NCI-H446 treated with DMSO at 0.1 percent for 48 hours (cell line): ENCODE measurements around the gene GADL1.

Experiments used
- DNase-seq: peaks from one replicate; lab custom pipeline; 2025; lab: John Stamatoyannopoulos, UW

The GADL1 gene, protein sequence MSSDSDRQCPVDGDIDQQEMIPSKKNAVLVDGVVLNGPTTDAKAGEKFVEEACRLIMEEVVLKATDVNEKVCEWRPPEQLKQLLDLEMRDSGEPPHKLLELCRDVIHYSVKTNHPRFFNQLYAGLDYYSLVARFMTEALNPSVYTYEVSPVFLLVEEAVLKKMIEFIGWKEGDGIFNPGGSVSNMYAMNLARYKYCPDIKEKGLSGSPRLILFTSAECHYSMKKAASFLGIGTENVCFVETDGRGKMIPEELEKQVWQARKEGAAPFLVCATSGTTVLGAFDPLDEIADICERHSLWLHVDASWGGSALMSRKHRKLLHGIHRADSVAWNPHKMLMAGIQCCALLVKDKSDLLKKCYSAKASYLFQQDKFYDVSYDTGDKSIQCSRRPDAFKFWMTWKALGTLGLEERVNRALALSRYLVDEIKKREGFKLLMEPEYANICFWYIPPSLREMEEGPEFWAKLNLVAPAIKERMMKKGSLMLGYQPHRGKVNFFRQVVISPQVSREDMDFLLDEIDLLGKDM

DNA sequence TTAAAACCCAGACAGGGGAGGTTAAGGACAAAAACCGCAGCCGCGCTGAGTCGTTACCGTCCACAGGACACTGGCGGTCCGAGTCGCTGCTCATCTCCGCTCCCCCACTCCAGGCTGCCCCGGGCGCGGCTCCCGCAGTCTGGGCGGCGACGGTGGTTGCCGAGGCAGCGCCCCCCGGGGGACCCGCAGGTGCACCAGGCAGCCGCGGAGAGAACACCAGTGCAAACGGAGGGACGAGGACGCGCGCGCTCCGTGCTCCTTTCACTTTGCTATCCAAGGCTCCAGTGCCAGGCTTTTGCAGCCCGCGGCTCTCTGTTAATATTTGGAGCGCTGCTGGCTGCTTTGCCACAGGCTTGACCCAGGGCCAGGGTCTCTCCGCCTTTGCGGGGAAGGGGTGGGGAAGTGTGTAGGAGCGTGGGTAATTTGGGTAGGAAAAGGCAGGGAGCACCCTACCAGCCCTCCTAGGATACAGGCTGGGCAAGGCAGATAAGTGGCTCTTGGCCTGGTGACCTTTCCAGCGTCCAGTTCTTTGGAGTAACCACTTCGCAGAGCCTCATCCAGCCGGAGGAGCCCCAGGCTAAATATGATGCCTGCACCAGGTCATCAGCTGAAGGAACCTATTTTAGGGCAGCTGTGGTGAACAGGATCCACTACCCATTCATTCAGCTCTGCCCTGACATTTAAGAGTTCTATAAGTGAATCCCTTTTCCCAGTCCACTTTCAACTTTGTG lies at the start of gene GADL1:
GADL1 (minus strand) TSS at position 141 of the 731 bp plus-strand sequence; CDS start at position 94, 47 bp downstream.
- no peak for DNase-seq

DNA sequence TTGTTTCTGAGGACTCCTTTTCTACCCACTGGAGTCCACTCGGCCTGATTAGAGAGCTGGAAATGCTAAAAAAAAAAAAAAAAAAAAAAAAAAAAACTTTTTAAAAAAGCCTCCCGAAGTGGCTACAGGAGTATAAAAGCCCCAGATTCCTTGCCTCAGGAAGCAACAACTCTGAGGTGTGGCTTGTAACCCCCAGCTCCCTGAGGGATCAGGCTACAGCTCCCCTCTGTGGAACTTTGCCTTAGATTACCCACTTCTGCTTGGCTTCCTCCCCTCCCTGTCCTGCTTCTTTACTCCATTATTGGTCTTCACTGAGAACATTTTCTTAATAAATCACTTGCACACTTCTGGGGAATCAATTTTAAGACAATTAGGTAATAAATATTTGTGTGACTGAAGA lies 49.7 kb upstream of the GADL1 start:
- no peak for DNase-seq

DNA sequence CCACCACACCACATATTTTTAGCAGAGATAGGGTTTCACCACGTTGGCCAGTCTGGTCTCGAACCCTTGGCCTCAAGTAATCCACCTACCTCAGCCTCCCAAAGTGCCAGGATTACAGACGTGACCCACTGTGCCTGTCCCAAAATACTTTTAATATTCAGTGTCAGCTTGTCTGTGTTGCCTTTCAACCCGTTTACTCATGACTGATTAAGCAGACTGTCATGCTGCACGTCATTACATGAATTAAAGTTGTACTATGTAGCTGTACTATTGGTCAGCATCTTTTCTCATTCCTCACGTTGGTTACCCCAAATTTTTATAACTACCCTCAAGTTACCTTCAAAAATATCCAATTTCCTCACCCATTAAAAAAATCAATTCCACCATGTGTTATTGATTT lies 48.7 kb upstream of the GADL1 start:
- DNase-seq, result no peak

DNA sequence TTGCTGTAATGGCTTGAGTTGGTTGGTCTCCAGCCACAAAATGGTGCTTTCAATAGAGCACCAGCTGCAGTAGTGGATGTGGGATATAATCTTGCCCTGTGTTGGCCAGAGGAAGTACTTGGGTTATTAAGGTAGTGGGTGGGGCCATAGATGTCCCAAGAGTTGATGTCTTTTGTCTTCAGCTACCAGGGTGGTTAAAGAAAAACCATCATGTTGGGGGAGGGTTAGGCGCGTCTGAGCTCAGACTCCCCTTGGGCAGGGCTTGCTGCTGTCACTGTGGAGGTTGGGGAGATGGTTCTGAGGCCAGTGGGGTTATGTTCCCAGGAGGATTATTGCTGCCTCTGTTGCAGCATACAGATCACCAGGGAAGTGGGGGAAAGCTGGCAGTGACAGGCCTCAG lies 46.9 kb upstream of the GADL1 start:
- no peak for DNase-seq

DNA sequence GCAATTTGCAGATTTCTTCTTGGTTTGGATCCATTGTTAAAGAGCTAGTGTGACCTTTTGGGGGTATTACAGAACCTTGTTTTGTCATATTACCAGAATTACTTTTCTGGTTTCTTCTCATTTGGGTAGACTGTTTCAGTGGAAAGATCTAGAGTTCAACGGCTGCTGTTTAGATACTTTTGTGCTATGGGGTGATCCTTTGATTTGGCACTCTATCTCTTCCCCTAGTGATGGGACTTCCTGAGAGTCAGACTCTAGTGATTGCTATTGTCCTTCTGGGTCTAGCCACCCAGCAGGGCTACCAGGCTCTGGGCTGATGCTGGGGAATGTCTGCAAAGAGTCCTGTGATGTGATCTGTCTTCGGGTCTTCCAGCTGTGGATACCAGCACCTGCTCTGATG lies 46.3 kb upstream of the GADL1 start:
- DNase-seq, result no peak

DNA sequence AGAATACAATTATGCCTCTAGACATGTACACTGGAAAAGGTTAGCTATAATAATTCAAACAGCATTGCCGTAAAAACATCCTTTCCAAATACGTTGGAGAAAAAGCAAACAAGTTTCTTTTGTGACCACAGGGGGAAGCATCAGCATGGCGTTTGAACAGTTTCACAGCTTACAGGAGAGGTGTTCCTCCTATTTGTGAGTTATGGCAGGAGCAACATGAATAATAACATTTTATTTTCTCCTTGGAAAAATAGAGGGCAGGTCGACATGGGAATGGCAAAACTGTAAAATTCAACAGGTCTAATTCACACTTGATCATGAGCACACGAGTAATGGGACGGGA lies 39.7 kb upstream of the GADL1 start:
- DNase-seq, result no peak

DNA sequence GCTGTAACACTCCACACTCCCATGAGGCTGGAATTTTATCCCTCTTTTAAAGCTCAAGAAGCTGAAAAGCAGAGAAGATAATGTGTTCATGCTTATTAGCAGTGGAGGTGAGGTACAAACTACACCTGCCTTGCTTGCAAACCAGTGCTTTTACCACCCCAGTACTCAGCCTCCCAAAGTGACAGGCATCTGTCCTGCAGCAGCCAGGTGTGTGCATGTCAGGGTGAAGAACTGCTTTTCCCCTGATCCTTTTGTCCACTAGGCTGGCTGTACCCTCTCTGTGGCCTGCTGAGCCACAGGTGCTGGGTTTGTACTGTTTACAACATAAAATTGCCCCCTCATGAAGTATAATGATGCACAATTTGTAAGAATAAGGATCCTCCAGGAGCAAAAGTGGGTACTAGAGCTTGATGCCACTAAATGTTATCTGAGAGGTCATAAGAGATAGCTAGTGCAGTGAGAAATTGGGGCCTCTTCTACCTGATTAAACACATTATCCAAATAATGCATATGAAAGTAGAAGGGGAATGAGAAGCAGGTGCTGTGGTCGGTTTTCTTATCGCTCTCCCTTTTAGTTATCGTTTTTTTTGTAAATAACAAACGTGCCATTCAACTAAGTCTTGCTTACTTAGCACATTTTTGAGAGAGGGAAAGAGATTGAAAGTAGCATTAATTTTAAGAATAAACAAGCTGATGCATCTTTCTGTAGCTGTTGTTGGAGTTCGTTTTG lies 39.2 kb upstream of the GADL1 start:
- DNase-seq, result no peak

DNA sequence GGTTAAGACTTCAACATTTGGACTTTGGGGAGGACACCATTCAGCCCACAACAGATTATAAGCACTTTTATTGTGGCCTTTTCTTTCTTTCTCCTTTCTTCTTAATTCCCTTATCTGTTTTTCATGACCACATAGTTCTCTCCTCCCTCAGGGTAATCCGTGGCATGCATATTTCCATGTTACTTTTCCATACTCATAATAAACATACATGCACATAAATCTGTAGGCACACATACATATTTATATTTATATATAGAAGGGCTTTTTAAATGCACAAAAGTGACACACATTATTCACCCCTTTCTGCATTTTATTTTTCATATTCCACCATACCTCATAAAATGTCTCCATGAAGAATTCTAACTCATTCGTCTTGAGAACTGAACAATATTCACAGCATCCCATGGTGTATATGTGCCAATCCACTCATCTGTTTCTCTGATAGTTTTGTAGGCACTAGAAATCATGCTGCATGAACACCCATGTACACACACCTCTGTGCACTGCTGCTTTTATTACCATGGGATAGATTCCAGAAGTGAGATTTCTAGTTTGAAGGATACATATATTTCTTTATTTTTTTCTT lies 38.1 kb upstream of the GADL1 start:
- no peak for DNase-seq

DNA sequence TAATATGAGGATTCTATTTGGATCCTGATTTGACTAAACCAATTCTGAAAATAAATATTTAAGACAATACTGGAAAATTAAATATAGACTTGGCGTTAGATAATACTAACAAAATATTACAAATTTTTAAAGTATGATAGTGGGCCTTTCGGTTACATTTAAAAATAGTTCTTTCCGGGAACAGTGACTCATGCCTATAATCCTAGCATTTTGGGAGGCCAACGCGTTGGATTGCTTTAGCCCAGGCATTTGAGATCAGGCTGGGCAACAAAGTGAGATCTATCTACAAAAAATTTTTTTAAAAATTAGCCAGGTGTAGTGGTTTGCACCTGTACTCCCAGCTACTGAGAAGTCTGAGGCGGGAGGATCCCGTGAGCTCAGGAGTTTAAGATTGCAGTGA lies 30.3 kb upstream of the GADL1 start:
- no peak for DNase-seq

DNA sequence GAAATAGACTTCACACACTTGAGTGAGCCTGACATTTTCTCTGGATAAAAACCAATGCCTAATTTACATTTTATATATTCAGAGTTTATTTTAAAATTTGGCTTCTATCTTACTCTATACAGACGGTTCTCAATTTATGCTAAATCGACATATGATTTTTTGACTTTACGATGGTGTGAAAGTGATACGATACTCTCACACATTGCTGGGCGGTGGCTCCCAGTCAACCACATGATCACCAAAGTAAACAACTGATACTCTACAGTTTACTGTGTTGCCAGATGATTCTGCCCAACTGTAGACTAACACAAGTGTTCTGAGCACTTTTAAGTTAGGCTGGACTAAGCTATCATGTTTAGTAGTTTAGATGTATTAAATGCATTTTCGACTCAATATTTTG lies 25.1 kb upstream of the GADL1 start:
- DNase-seq, result no peak

DNA sequence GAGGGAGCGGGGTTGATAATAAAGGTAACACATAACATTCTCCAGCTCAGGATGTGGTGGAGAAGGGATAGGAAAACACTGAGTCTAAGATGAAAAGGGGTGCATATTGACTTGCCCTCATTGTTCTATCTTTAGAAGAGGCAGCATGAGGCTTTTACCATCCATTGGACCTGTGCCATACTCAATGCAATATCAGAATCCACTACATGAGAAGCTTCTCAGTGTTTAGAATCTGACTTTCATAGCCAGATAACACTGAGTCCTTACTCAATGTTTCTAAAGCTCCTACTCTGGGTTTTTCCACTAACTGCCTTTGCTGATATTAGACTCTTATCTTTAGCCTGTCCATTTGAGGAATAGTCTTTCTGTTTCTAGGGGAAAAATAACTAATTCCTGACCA lies 24.3 kb upstream of the GADL1 start:
- no peak for DNase-seq

DNA sequence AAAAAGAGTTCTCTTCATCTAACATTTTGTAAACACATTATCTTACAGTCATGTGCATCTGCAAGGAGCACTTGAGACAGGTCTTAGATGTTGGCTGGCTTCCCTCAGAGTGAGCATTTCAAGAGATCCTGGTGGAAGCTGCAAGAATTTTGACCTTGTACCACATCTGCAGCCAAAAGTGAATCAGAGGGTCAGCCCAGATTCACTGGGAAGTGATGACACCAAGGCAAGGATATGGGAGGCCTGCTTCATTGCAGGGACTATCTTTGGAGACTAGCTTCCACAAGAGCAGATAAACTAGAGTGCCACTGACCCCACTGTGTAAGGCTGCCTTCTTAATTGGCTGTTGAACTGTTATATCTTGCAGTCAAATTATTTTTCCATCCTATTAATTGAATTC lies 21.3 kb upstream of the GADL1 start:
- DNase-seq, result no peak

DNA sequence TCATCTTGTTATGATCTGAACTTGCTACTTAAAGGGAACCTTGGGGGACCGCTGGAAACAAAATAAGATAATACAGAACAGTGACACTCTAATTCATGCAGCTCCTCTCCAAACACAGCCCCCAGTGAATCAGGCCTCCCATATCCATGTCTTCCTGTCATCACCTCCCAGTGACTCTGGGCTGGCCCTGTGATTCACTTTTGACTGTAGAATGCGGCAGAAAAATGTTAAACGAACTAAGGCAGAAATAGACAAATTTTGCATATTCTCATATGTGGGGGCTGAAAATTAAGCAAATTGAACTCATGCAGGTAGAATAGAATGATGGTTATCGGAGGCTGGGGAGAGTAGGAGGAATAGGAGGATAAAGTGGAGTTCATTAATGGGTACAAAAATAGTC lies 20.2 kb upstream of the GADL1 start:
- no peak for DNase-seq

DNA sequence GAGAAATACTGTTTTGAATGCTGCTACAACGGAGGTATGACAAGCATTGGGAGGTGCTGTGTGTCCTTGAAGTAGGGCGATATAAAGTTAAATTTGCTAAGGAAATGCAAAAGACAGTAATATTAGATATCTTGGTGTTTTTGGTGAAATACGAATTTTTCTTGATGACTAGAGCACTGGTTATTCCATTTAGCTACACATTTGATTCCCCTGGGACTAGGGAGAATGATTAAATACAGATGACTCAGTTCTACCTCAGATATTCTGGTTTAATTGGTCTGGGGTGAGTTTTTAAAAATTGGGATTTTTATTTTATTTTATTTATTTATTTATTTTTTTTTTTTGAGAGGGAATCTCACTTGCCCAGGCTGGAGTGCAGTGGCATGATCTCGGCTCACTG lies 18.7 kb upstream of the GADL1 start:
- no peak for DNase-seq

DNA sequence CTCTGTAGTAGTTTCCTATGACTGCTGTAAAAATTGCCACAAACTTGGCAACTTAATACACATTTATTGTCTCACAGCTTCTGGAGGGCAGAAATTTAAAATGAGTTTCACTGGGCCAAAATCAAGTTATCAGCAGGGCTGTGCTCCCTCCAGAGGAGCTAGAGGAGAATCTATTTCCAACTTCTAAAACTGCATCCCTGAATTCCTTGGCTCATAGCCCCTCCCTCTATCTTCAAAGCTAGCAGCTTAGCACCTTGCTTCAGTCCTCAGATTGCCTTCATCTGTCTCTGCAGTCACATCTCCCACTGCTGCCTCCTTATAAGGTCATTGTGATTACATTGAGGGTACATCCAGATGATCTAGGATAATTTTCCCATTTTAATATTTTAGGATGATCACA lies 17.8 kb upstream of the GADL1 start:
- no peak for DNase-seq

DNA sequence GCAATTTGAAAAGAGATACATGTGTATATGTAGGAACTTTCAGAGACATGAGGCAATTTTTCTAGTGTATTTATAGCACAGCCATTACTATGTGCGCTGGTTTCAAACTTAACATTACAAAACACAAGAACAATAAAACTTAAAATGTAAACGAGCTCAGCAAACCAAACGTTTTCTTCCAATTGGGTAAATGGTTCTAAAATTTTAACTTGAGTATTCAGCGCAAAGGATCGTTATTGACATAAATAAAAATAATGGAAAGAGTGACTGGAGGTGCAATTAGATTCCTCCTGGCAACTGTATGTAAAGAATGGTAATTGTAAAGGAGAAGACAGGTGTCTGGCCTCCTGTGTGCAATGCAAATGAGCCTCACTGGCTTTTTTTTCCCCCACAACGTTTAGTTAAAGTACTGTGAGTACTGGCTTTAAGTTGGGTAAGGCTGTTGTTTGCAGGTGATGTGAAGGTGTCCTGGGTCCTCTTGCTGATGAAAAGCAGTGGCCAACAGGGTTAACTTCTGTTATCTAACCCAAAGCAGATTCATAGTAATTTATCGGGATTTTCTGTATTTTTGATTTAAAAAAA lies 14.1 kb upstream of the GADL1 start:
- no peak for DNase-seq

DNA sequence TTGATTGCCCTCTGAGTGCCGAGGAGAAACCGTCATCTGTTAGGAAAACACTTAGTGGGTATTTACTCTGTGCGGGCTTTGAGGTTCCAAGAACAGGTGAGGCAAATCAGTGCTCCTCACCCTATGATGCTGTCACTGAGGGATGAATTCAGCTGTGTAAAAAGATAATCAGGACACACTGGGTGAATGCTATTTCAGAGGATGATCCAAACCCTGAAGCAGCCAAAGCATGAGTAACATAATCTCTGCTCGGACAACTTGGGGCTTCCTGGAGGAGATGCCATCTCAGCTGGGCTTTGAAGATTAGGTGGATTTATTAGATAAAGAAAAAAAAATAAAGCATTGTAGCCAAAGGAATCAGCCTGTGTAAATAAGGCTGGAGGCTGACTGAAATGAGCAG lies 10.5 kb upstream of the GADL1 start:
- DNase-seq, result no peak

DNA sequence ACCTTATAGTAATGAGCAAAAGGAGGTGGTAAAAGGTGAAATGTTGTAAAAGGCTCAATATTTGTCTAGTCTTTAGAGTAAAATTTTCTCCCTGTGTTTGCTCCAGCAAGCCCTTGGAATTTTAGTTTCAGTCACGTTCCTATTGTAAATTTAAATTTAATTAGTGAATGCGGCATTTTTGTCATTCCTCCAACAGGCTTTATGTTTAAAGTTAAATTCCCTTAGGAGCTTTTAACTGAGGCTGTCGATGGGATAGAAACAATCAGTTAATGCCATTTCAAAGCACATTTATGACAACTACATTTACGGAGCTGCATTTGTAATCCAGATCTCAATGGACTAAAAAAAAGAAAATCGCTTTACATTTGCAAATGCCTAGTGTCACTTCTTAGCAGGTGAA lies 868 bp upstream of the GADL1 start:
- DNase-seq, result no peak

DNA sequence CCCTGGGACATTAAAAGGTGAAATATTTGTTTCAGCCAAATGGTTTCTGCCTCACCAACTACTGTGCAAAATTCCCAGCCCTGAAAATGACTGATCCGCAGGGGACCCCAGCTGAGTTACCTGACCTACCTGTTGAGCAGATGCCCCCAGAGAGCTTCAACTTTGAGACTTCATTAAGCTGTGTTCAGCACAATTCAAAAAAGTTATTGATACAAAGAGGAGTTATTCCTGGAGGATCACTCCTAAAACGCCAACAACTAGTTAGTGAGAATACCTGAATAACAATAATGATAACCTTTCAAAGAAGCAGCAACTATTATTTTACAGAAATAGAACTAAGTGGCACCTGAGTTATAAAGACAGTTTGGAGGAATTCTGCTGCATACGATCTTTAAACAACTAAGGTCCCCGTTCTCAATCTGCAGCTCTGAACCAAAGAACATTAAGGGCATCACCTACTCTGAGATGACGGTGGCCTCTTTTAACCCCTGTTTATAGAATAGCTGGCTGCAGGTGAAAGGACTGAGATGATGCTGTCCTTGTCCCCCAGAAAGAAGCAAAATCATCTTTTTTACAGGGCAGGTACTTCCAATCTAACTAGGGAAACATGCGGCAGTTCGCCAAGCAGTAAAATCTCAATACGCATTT lies 659 bp downstream of the GADL1 start:
- DNase-seq, result no peak

DNA sequence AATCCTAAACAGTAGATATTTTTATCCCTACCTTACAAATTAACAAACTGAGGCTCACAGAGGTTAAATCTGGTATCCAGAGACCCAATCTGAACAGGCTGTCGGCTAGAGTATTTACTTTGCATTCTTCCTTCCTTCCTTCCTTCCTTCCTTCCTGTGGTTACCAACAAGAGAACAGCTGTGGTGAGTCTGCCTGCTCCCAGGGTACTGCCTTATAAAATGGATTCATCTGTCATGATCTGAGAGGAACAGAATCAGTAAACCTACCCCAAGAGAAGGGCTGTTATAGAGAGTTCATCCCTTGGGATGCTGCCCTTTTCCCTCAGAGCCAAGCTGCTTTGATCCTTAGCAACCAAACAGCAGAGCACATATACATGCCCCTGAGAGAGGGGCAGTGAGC lies 3.6 kb downstream of the GADL1 start:
- DNase-seq, result no peak

DNA sequence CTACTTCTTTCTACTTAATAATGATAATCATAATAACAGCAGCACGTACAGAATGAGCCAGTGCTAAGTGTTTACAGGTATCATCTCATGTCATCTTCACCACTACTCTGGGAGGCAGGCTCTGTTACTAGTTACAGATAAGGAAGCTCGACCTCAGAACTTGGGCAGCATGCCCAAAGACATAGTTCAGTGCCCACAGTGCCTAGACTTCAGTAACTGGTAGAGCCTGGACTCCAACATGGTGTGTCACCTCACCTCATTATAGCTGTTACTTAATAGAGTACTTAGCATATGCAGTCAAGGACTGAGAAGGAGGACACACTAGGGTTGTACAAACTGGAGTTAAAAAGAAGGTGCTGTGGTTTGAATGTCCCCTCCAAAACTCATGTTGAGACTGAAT lies 7.6 kb downstream of the GADL1 start:
- no peak for DNase-seq

DNA sequence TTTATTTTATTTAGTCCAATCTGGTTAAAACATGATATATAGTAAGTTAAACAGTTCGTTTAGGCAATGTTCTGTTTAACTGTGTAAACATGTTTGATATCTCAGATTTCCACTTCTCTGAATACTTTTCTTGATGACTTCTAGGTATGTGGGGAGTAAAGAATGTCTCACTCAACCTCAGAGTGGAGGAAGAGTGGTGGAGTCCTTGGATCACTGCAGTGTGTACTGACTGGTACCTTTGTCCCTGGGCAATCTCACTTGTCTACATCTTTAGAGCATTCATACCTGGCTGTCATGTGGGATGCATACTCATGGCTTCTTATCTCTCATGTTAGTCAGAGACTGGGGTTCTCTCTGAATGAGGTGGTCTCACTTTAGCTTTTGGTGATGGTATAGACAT lies 15.6 kb downstream of the GADL1 start:
- DNase-seq, result no peak
